Erythroblast (primary cell): ENCODE measurements around the gene FALEC.

Source experiments
- GATA1 ChIP-seq: IDR thresholded peaks from 2 replicates; pipeline ENCODE4 v1.6.1; 2011; ENCODE audit warnings: low read depth, mild to moderate bottlenecking, control low read depth, low read length, moderate library complexity
- POLR2A ChIP-seq: IDR thresholded peaks from 2 replicates; pipeline ENCODE4 v1.6.1; 2011; ENCODE audit warnings: mild to moderate bottlenecking, low read length

DNA sequence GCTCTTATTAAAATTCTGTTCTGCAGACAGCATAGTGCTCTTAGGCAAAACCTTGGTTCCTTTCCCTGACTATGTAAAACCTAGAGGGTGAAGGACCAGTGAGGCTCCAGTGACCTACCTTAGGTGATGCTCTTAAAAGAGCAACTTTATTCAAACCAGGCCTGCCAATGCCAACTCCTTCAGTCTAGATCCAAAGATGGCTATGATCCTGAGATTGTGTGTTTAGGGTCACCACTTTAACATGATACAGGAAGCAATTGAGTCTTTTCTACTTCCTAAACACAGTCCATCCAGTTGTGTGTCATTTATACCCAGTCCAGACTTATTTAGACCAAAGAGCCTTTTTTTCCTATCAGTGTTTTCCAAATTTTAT, 53.0 kb downstream of the FALEC start:
- TF ChIP-seq POLR2A: peak; percentile 40
- no peak for TF ChIP-seq GATA1
